Inflammatory macrophage (primary cell): ENCODE data around the gene VAMP8.

Experiments used
- DNase-seq, 2 donors: peaks; one replicate each; pipeline ENCODE4 v3.0.0-alpha.2; 2020 to 2022

VAMP8 gene

GRCh38 chr2:85623991-85624390 is 46.6 kb downstream of the VAMP8 start:
- no peak for DNase-seq

GRCh38 chr2:85628658-85629057 is 51.3 kb downstream of the VAMP8 start:
- DNase-seq: no peak

GRCh38 chr2:85631316-85631715 is 53.9 kb downstream of the VAMP8 start:
- no peak for DNase-seq
